ENCODE data around the gene TARS1. TPM values are rescaled to one million over a fixed set of nuclear protein-coding genes. Genes with fewer than 3 reads are reported as not detected.

Gene TARS1
- total and polyA plus RNA-seq, 4 donors, result 71.5 to 97.5 (median 81.7) TPM

GRCh38 chr5:33445798-33446197 is 5.0 kb downstream of the TARS1 start:
- H3K9me3 ChIP-seq (ENCODE audit: control insufficient read depth in 4 of 4, insufficient read depth in 3 of 4, low read length in 3 of 4), result no peaks in the 10 kb centered on the region
- ATAC-seq (ENCODE audit: insufficient read depth, low FRiP score), result no peak
- H3K4me1 ChIP-seq (ENCODE audit: control insufficient read depth in 5 of 5, insufficient read depth in 5 of 5, low read length in 5 of 5), result peaks cover 4 to 24% (median 6%) of the 10 kb centered on the region in 5 donors
- TF ChIP-seq CTCF (IDR thresholded peaks at IDR 0.05; ENCODE audit: control extremely low read depth, extremely low read depth), result no peak
- H3K36me3 ChIP-seq (ENCODE audit: control insufficient read depth in 4 of 4, insufficient read depth in 4 of 4, low read length in 4 of 4), result peaks cover 8 to 22% (median 16%) of the 10 kb centered on the region in 4 donors
- H3K27ac ChIP-seq (ENCODE audit: low read depth in 1 of 2, low read length in 1 of 2), result no peak overlapping the region
- H3K4me3 ChIP-seq, result no peak overlapping the region
- no peak overlapping the region for H3K9ac ChIP-seq (ENCODE audit: insufficient read depth in 1 of 2, low read length in 2 of 2)
- no peaks in the 10 kb centered on the region for H3K27me3 ChIP-seq (ENCODE audit: control insufficient read depth in 3 of 3, insufficient read depth in 3 of 3, low read length in 2 of 3)
- DNase-seq, result no peak

GRCh38 chr5:33448118-33448517 is 7.4 kb downstream of the TARS1 start:
- no peak overlapping the region for H3K9ac ChIP-seq (ENCODE audit: insufficient read depth in 1 of 2, low read length in 2 of 2)
- no peak overlapping the region for H3K4me3 ChIP-seq
- H3K4me1 ChIP-seq (ENCODE audit: control insufficient read depth in 5 of 5, insufficient read depth in 5 of 5, low read length in 5 of 5), result peaks cover 0 to 19% (median 0%) of the 10 kb centered on the region in 5 donors
- no peaks in the 10 kb centered on the region for H3K9me3 ChIP-seq (ENCODE audit: control insufficient read depth in 4 of 4, insufficient read depth in 3 of 4, low read length in 3 of 4)
- no peak for ATAC-seq (ENCODE audit: insufficient read depth, low FRiP score)
- WGBS, 2 donors, result 84 to 86% methylated on average over 3 of the region's 3 CpGs
- no peak for DNase-seq
- no peak for TF ChIP-seq CTCF (IDR thresholded peaks at IDR 0.05; ENCODE audit: control extremely low read depth, extremely low read depth)
- no peak overlapping the region for H3K27ac ChIP-seq (ENCODE audit: low read depth in 1 of 2, low read length in 1 of 2)
- H3K36me3 ChIP-seq (ENCODE audit: control insufficient read depth in 4 of 4, insufficient read depth in 4 of 4, low read length in 4 of 4), result peaks cover 10 to 26% (median 16%) of the 10 kb centered on the region in 4 donors
- no peaks in the 10 kb centered on the region for H3K27me3 ChIP-seq (ENCODE audit: control insufficient read depth in 3 of 3, insufficient read depth in 3 of 3, low read length in 2 of 3)

DNA sequence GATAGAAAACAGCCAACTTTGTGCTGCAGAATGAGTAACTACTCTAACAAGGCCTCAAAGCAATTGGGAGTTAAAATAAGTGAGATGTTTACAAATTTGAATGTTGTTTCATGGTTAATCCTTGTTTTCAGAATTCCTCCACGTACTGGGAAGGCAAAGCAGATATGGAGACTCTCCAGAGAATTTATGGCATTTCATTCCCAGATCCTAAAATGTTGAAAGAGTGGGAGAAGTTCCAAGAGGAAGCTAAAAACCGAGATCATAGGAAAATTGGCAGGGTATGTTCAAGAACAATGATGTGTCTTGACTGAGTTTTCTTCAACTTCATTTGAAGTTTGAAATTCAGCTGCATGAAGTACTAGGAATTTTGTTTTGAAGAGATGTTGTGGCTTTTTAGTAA is 16.4 kb downstream of the TARS1 start:
- 60 to 72% methylated on average over 2 of the region's 2 CpGs for WGBS, 2 donors
- Histone ChIP-seq H3K4me3 (no peak overlapping the region), H3K9me3 (ENCODE audit: control insufficient read depth in 4 of 4, insufficient read depth in 3 of 4, low read length in 3 of 4) (no peaks in the 10 kb centered on the region), H3K4me1 (ENCODE audit: control insufficient read depth in 5 of 5, insufficient read depth in 5 of 5, low read length in 5 of 5) (peaks cover 0 to 2% (median 0%) of the 10 kb centered on the region in 5 donors), H3K27ac (ENCODE audit: low read depth in 1 of 2, low read length in 1 of 2) (no peak overlapping the region), H3K27me3 (ENCODE audit: control insufficient read depth in 3 of 3, insufficient read depth in 3 of 3, low read length in 2 of 3) (no peaks in the 10 kb centered on the region), H3K9ac (ENCODE audit: insufficient read depth in 1 of 2, low read length in 2 of 2) (no peak overlapping the region), H3K36me3 (ENCODE audit: control insufficient read depth in 4 of 4, insufficient read depth in 4 of 4, low read length in 4 of 4) (peaks cover 30 to 61% (median 56%) of the 10 kb centered on the region in 4 donors)
- DNase-seq, result peak in 2 of 3 donors; percentile 86 to 87
- TF ChIP-seq CTCF (IDR thresholded peaks at IDR 0.05; ENCODE audit: control extremely low read depth, extremely low read depth), result no peak
- no peak for ATAC-seq (ENCODE audit: insufficient read depth, low FRiP score)

- H3K27ac ChIP-seq (ENCODE audit: low read depth in 1 of 2, low read length in 1 of 2), result no peak overlapping the region
- H3K4me1 ChIP-seq (ENCODE audit: control insufficient read depth in 5 of 5, insufficient read depth in 5 of 5, low read length in 5 of 5), result peaks cover 0 to 2% (median 0%) of the 10 kb centered on the region in 5 donors
- TF ChIP-seq CTCF (IDR thresholded peaks at IDR 0.05; ENCODE audit: control extremely low read depth, extremely low read depth), result no peak
- no peaks in the 10 kb centered on the region for H3K27me3 ChIP-seq (ENCODE audit: control insufficient read depth in 3 of 3, insufficient read depth in 3 of 3, low read length in 2 of 3)
- no peak overlapping the region for H3K4me3 ChIP-seq
- no peak for ATAC-seq (ENCODE audit: insufficient read depth, low FRiP score)
- no peaks in the 10 kb centered on the region for H3K9me3 ChIP-seq (ENCODE audit: control insufficient read depth in 4 of 4, insufficient read depth in 3 of 4, low read length in 3 of 4)
- WGBS, 2 donors, result 94% methylated on average over 1 of the region's 1 CpG
- peaks cover 28 to 67% (median 58%) of the 10 kb centered on the region in 4 donors for H3K36me3 ChIP-seq (ENCODE audit: control insufficient read depth in 4 of 4, insufficient read depth in 4 of 4, low read length in 4 of 4)
- DNase-seq, result no peak
- no peak overlapping the region for H3K9ac ChIP-seq (ENCODE audit: insufficient read depth in 1 of 2, low read length in 2 of 2)
Measured at GRCh38 chr5:33457817-33458216, 17.1 kb downstream of the TARS1 start.
